Thymus (tissue), 11 donors: Measurements from ENCODE around the gene PPM1A. TPM values are rescaled to one million over a fixed set of nuclear protein-coding genes. Genes with fewer than 3 reads are reported as not detected.
A peak's percentile ranks its signal among the peaks of the same experiment; 100 is the strongest.

Experiments
- DNase-seq, 9 donors: peaks; one replicate each; pipeline ENCODE4 v3.0.0-alpha.2; 2013; ENCODE audit warnings: low spot score in 9 of 9, low read depth in 6 of 9, missing footprints in 1 of 9
- H3K27ac ChIP-seq, 2 donors: one replicate each; pipeline ENCODE4 v1.5.1; 2013; ENCODE audit warnings: control low read depth in 1 of 2, low read depth in 1 of 2, low read length in 1 of 2, mild to moderate bottlenecking in 1 of 2, moderate library complexity in 1 of 2
- H3K27me3 ChIP-seq, 2 donors: one replicate each; pipeline ENCODE4 v1.5.1; 2013; ENCODE audit warnings: low read length in 1 of 2; ENCODE audit not compliant: control insufficient read depth in 2 of 2, insufficient read depth in 1 of 2
- H3K36me3 ChIP-seq, 2 donors: one replicate each; pipeline ENCODE4 v1.5.1; 2013; ENCODE audit warnings: low read length in 1 of 2, mild to moderate bottlenecking in 1 of 2, moderate library complexity in 1 of 2; ENCODE audit not compliant: control insufficient read depth in 2 of 2, insufficient read depth in 2 of 2
- H3K4me1 ChIP-seq, 2 donors: one replicate each; pipeline ENCODE4 v1.5.1; 2013; ENCODE audit warnings: low read length in 2 of 2; ENCODE audit not compliant: control insufficient read depth in 2 of 2, insufficient read depth in 2 of 2
- H3K4me3 ChIP-seq, 2 donors: one replicate each; pipeline ENCODE4 v1.5.1; 2013; ENCODE audit warnings: low read length in 2 of 2, control low read depth in 1 of 2, mild to moderate bottlenecking in 1 of 2
- H3K9me3 ChIP-seq, 2 donors: one replicate each; pipeline ENCODE4 v1.5.1; 2013; ENCODE audit warnings: low read length in 1 of 2, mild to moderate bottlenecking in 1 of 2; ENCODE audit not compliant: control insufficient read depth in 2 of 2, insufficient read depth in 1 of 2
- WGBS: extraction: QIAGEN DNeasy Blood & Tissue Kit; methylation state at CpG from one replicate; pipeline ENCODE4 v1.1.7; 2013; 5-methylcytosine and 5-hydroxymethylcytosine counted together
- polyA plus RNA-seq: library from polyadenylated mRNA; stranded (reverse); fragments of 200-250 nt; gene quantifications from one replicate; pipeline ENCODE4 v1.2.3, GENCODE V29; 2013
- total RNA-seq: library from RNA; stranded (reverse); fragments of 120-200 nt; gene quantifications from one replicate; pipeline ENCODE4 v1.2.4, GENCODE V29; 2013
- donor health status: healthy.

Gene PPM1A
- total and polyA plus RNA-seq, 2 donors, result 25.2 to 41.6 TPM

DNA sequence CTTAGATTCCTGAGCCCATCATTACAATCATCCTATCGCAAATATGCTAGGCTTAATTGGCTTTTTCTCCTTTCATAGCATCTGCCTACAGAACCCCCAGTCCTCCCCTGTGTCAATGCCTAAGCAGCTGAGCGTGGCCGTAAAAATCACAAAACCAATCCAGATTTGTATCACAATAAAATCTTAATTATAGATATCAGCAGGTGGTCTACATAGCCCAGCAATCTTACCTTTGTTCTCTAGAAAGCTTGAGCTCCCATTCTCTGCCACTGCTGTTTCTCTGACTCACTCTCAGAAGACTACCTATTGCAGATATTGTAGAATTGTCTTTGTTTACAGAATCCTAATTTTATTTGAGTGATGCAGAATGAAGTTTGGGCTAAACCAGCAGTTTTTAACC, 37.9 kb upstream of the PPM1A start:
- DNase-seq, result no peak
- Histone ChIP-seq H3K9me3 (no peaks in the 10 kb centered on the region), H3K4me1 (no peaks in the 10 kb centered on the region), H3K27me3 (no peaks in the 10 kb centered on the region), H3K4me3 (no peak overlapping the region), H3K27ac (no peak overlapping the region), H3K36me3 (no peaks in the 10 kb centered on the region)
- 98% methylated on average over 3 of the region's 3 CpGs for WGBS

DNA sequence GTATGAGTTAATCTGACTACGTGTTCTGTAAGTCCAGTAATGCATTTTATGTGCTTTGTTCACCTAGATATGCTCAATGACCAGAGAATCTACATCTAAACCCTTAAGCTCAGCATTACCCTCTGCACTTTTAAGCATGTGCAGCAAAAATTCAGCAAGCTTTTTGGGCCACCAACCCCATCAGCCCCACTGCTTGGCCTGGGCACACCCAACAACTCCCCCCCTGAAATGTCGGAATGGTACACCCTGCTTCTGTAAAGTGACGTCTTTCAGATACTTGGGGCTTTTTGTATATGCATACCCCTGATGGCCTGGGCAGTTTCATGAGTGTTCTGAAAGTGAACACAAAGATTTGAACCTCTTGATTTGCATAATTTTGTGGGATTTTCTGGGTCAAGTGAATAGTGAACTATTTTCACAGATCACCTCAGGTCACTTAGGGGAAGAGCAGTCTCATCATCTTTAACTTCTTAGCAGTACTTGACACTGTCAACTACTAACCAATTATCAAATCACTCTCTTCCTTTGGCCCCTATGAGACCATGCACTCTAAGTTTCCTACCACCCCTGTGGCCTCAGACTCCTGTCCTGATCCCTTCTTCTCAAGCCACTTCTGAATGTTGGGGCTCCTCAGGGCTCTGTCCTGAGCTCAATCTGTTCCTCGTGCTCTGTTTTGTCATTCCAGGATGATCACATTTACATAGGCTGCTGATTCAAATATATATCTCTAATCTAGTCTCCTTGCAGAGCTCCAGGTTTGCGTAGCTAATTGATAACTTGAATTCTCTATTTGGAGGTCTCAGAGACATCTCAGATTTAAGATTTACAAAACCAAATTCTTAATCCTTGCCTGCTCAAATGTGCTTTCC, 36.3 kb upstream of the PPM1A start:
- DNase-seq, result no peak
- Histone ChIP-seq H3K9me3 (no peaks in the 10 kb centered on the region), H3K27me3 (no peaks in the 10 kb centered on the region), H3K4me1 (no peaks in the 10 kb centered on the region), H3K4me3 (no peak overlapping the region), H3K36me3 (no peaks in the 10 kb centered on the region), H3K27ac (no peak overlapping the region)
- 94% methylated on average over 5 of the region's 5 CpGs for WGBS

DNA sequence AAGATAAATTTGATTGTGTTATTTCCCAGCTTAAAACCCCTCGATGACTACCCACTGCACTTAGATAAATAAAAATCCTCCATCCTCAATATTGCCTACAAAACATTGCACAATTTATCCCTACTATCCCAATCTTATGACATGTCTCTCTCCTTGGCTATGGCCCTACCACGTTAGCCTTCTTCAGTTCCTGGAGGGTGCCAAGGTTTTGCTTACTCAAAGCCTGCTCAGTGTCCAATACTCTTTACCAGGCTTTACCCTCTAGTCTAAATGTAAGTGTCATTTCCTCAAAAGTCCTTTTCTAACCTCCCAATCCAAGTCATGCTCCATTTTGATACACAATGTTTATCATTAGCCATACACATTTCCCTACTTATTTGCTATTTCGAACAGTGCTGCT, 35.0 kb upstream of the PPM1A start:
- 96% methylated on average over 3 of the region's 3 CpGs for WGBS
- no peaks in the 10 kb centered on the region for H3K9me3 ChIP-seq
- H3K4me3 ChIP-seq, result no peak overlapping the region
- no peaks in the 10 kb centered on the region for H3K27me3 ChIP-seq
- H3K4me1 ChIP-seq, result no peaks in the 10 kb centered on the region
- H3K27ac ChIP-seq, result no peak overlapping the region
- no peak for DNase-seq
- H3K36me3 ChIP-seq, result no peaks in the 10 kb centered on the region

DNA sequence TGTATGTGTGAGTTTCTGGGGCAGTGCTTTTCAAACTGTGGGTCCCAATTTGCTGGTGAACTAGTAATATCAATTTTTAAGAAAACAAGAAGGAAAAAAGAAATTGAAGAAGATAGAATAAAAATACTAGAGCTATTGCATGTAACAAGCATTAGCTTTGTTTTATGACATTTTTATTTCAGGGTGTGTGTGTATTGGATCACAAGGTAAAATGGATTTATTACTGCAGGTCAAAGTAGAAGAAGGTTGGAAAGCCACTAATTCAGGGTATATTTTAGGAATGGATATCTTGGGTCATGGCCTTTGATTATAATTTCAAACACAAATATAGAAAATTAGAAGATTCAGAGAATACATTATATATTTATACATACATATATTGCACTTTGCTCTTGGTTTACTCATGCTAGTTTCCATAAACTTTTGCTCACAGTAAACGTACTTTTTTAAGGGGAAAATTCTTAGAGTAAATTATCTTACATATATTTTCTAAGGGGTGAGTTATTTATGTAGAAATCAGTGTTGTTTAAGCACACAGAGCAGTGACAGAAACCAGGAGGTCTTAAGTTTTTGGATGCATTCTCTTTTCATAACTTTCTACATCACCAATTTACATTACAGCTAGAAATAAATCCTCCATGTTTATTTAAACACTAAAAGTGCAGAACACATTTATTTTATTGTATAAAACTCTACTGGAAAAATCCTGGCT, 34.5 kb upstream of the PPM1A start:
- Histone ChIP-seq H3K36me3 (no peaks in the 10 kb centered on the region), H3K9me3 (no peaks in the 10 kb centered on the region), H3K4me1 (no peaks in the 10 kb centered on the region), H3K4me3 (no peak overlapping the region), H3K27ac (no peak overlapping the region), H3K27me3 (no peaks in the 10 kb centered on the region)
- no peak for DNase-seq
- WGBS, result 95% methylated on average over 1 of the region's 1 CpG

DNA sequence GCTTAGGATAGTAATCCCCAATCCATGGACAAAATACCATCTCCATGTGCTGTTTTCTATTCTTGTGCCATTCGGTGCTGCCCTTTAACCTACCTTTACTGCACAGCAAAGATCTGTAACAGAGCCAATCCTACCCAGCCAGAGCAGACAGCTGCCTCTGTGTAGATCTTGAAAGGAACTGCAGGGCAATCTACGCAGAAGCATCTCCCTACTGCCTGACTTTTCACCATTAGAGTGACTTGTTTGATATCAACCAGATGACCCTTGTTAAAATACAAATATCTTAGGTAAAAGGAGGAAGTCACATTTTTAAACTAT, 33.9 kb upstream of the PPM1A start:
- Histone ChIP-seq H3K4me1 (no peaks in the 10 kb centered on the region), H3K4me3 (no peak overlapping the region), H3K36me3 (no peaks in the 10 kb centered on the region), H3K9me3 (no peaks in the 10 kb centered on the region), H3K27me3 (no peaks in the 10 kb centered on the region), H3K27ac (no peak overlapping the region)
- 95% methylated on average over 2 of the region's 2 CpGs for WGBS
- no peak for DNase-seq

DNA sequence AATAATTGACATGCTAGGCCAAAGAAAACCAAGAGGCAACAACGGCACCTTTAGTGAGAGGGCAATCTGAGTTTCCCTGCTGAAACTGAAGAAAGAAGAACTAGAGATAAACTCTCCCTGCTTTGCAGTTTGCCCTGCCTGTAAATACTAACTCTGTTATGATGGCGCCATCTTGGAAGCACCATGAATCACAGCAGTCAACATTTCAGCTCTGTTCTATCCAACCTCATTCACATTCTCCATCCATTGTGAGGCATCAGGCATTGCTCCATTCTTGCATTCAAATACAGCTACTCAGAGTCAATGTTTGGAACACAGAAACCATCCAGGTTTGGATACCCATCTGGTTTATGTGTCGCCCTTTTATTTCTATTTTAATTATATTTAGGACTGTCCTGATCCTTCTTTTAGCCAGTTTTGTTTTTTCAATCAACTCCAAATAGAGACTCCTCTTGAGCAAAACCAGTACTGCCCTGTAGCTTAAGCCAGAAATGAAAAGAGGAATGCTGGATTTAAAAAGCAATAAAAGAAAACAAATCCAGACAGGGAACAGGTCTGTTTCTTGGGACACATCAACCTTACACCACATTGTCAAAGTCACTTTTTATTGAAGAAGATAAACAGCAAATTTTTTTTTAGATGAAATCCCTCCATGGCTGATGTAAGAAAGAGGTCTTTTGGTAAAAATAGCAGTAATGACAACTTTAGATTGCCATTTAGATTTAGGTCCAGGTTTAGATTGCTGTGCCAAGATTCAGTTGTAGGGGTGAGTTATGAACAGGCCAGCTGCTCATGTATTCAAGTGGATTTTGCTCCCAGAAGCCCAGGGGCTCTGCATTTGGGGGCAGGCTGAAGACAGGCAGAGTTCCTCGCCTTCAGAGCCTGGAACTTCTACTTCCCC, 33.3 kb upstream of the PPM1A start:
- H3K4me1 ChIP-seq, result no peaks in the 10 kb centered on the region
- no peak overlapping the region for H3K27ac ChIP-seq
- 96% methylated on average over 4 of the region's 4 CpGs for WGBS
- H3K27me3 ChIP-seq, result no peaks in the 10 kb centered on the region
- no peaks in the 10 kb centered on the region for H3K9me3 ChIP-seq
- H3K4me3 ChIP-seq, result no peak overlapping the region
- H3K36me3 ChIP-seq, result no peaks in the 10 kb centered on the region
- DNase-seq, result no peak

DNA sequence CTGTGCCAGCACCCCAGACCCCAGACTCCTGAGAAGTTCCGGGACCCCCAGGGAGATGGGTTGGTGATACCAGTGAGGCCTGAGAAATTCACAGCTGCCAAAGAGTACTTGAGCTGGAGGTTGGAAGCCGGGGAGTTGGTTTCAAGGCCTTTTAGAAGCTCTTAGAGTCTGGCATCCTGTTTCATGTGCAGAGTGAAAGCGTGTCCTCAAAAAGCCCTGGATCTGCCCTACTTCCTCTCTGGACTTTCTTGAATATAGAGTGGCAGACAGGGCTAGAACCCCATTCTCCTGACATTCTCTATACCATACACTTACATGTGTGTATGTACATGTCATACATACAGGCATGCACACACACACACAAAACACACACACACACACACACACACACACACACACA, 31.3 kb upstream of the PPM1A start:
- Histone ChIP-seq H3K27ac (peak overlapping the region in 1 of 2 donors; percentile 12), H3K4me1 (no peaks in the 10 kb centered on the region), H3K36me3 (no peaks in the 10 kb centered on the region), H3K4me3 (no peak overlapping the region), H3K9me3 (no peaks in the 10 kb centered on the region), H3K27me3 (no peaks in the 10 kb centered on the region)
- no peak for DNase-seq
- WGBS, result 92% methylated on average over 3 of the region's 3 CpGs

DNA sequence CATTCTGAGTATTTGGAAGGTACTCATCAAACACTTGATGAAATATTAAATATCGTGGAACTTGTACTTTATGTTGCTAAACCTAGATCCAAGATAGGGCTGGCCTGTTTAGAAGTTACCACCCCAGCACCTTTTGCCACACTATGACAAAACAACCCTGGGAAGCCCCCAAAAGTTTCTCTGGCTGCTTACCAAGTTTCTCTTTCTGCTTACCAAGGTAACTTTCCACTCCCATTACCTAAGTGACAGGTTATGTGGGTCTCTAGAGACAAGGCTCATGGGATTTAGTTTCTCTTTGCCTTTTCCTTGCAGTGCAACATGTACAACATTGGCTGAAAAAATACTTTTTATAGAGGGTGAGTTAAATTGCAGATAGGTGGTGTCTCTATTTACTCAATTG, 28.9 kb upstream of the PPM1A start:
- Histone ChIP-seq H3K9me3 (no peaks in the 10 kb centered on the region), H3K27ac (no peak overlapping the region), H3K4me1 (no peaks in the 10 kb centered on the region), H3K27me3 (no peaks in the 10 kb centered on the region), H3K4me3 (no peak overlapping the region), H3K36me3 (no peaks in the 10 kb centered on the region)
- 90% methylated on average over 1 of the region's 1 CpG for WGBS
- peak in 2 of 9 donors; percentile 4 to 37 for DNase-seq

DNA sequence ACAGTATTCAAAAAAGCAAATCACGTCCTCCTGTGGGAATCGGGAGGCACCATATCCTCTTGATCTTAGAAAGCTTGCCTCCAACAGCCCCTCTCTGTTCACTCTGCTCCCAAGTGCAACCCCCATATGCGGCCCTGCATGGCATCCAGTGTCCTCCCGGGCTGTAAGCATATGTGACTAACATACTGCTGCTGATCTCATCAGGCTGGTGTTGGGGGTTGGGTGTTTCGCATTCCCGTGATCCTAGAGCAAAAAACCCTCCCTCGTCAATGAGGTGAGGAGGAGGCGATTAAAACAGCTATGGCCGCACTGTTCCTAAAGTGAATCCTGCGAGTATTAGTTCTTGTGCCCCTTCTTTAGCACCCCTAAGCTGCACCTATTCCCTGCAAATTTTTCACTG, 28.1 kb upstream of the PPM1A start:
- H3K4me1 ChIP-seq, result no peaks in the 10 kb centered on the region
- H3K36me3 ChIP-seq, result no peaks in the 10 kb centered on the region
- H3K9me3 ChIP-seq, result no peaks in the 10 kb centered on the region
- no peak overlapping the region for H3K4me3 ChIP-seq
- WGBS, result 99% methylated on average over 10 of the region's 10 CpGs
- H3K27me3 ChIP-seq, result no peaks in the 10 kb centered on the region
- no peak for DNase-seq
- peak overlapping the region in 1 of 2 donors; percentile 20 for H3K27ac ChIP-seq
